Hematopoietic multipotent progenitor cell treated with erythropoietin and hydrocortisone succinate and interleukin-3 and kit ligand, for 6 days (in vitro differentiated cells): Measurements from ENCODE around the gene PLAU.
A peak's percentile ranks its signal among the peaks of the same experiment; 100 is the strongest.
"Not testable (repeated sequence)": the region's sequence is repeated elsewhere in the genome, so short reads cannot be mapped to it uniquely, and the experiment has no call there.

ENCODE experiments used
- DNase-seq: peaks from one replicate; pipeline ENCODE4 v3.0.0-alpha.2; 2015

PLAU gene

GRCh38 chr10:73900064-73900463, 10.9 kb upstream of the PLAU start:
- no peak for DNase-seq

GRCh38 chr10:73901261-73901660, 9.7 kb upstream of the PLAU start:
- no peak for DNase-seq

GRCh38 chr10:73902351-73902750, 8.6 kb upstream of the PLAU start:
- DNase-seq, result peak; percentile 37

GRCh38 chr10:73905256-73906020, 5.5 kb upstream of the PLAU start:
- no peak for DNase-seq

- DNase-seq, result peak; percentile 50
Observed at GRCh38 chr10:73906524-73907447, 4.1 kb upstream of the PLAU start.

GRCh38 chr10:73907841-73908517, 3.0 kb upstream of the PLAU start:
- peak; percentile 69 for DNase-seq

GRCh38 chr10:73908853-73909539, 1.9 kb upstream of the PLAU start:
- DNase-seq, result peak; percentile 71

- DNase-seq, result no peak
Observed at GRCh38 chr10:73909540-73910115, 1.3 kb upstream of the PLAU start.

GRCh38 chr10:73910401-73910763, 550 bp upstream of the PLAU start:
- DNase-seq, result peak; percentile 54

GRCh38 chr10:73911553-73912004, 647 bp downstream of the PLAU start:
- DNase-seq, result no peak

- DNase-seq, result no peak
Observed at GRCh38 chr10:73914036-73914435, 3.1 kb downstream of the PLAU start.

GRCh38 chr10:73915206-73915851, 4.4 kb downstream of the PLAU start:
- no peak for DNase-seq

GRCh38 chr10:73916761-73917470, 6.0 kb downstream of the PLAU start:
- no peak for DNase-seq

- DNase-seq, result no peak
Observed at GRCh38 chr10:73917566-73918305, 6.8 kb downstream of the PLAU start.

GRCh38 chr10:73919481-73919880, 8.5 kb downstream of the PLAU start:
- DNase-seq, result not testable (repeated sequence)

- peak; percentile 48 for DNase-seq
Observed at GRCh38 chr10:73920089-73920488, 9.2 kb downstream of the PLAU start.

GRCh38 chr10:73922007-73922863, 11.3 kb downstream of the PLAU start:
- no peak for DNase-seq

GRCh38 chr10:73922864-73923133, 11.9 kb downstream of the PLAU start:
- no peak for DNase-seq

- no peak for DNase-seq
Observed at GRCh38 chr10:73923935-73924598, 13.1 kb downstream of the PLAU start.
